Prostate gland (tissue), 2 donors: ENCODE data around the gene RBM10.

Experiments
- CTCF ChIP-seq, 4 experiments: fragments of 200-600 bp in 2 of 4; fragments of 450-650 bp in 2 of 4; sonication (generic) in 2 of 4; IDR thresholded peaks; 1 replicate in 3 of 4; 2 replicates in 1 of 4; pipeline ENCODE4 v1.5.1; 2016 to 2019; ENCODE audit warnings: antibody characterized with exemption in 4 of 4, mild to moderate bottlenecking in 2 of 4, moderate library complexity in 2 of 4
- POLR2A ChIP-seq: fragments of 450-650 bp; IDR thresholded peaks from one replicate; pipeline ENCODE4 v1.6.1; 2016; ENCODE audit warnings: antibody characterized with exemption, mild to moderate bottlenecking
- POLR2AphosphoS5 ChIP-seq: sonication (generic); formaldehyde crosslinking; IDR thresholded peaks from one replicate; pipeline ENCODE4 v1.6.1; 2017; ENCODE audit warnings: antibody characterized with exemption

- TF ChIP-seq POLR2A, result no peak
- no peak for TF ChIP-seq CTCF (IDR thresholded peaks at IDR 0.05)
- no peak for TF ChIP-seq POLR2AphosphoS5
These were observed 28.2 kb downstream of the RBM10 start for GRCh38 chrX:47172971-47173792.
